GM18909 (cell line): Measurements from ENCODE around the gene ZNF3.

Experiments
- ATAC-seq: cut with Tn5 transposase; IDR thresholded peaks from one replicate; pipeline ENCODE4 v1.9.1; 2021; ENCODE audit warnings: mild to moderate bottlenecking; ENCODE audit not compliant: unreplicated experiment, poor library complexity

Gene ZNF3

DNA sequence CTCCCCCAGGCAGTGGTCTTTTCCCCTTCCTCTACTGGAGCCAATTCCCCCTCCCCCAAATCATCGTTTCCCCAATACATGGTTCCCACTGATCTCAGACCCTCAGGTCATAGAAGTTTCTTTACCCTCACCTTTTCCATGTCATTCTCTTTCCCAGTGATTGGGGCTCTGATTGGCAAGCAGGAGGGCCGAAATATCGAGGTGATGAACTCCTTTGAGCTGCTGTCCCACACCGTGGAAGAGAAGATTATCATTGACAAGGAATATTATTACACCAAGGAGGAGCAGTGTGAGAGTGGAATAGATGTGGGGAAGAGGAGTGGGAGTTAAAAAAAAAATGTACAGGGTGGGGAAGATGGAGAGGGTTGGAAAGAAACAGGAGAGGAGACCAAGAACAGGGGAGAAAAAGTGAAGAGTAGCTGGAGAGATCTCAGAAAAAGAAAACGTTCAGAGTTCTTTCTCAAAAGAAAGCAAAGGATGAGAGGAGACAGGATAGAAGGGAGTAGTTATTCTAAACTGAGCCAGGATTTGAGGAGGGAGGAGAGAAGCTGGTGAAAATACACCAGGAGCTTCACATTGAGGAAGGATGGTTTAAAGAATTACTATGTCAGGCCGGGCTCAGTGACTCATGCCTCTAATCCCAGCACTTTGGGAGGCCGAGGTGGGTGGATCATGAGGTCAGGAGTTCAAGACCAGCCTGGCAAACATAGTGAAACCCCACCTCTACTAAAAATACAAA lies 8.1 kb upstream of the ZNF3 start:
- no peak for ATAC-seq

- ATAC-seq: peak; percentile 58
Measured at GRCh38 chr7:100088621-100089457, 7.3 kb upstream of the ZNF3 start, which contains the start of gene COPS6. COPS6 (plus strand) TSS chr7:100088969; CDS start chr7:100088991, 22 bp downstream.

- peak; percentile 16 for ATAC-seq
Measured at GRCh38 chr7:100088095-100088620, 6.6 kb upstream of the ZNF3 start.

GRCh38 chr7:100087055-100087750 lies 5.7 kb upstream of the ZNF3 start:
- ATAC-seq: no peak

DNA sequence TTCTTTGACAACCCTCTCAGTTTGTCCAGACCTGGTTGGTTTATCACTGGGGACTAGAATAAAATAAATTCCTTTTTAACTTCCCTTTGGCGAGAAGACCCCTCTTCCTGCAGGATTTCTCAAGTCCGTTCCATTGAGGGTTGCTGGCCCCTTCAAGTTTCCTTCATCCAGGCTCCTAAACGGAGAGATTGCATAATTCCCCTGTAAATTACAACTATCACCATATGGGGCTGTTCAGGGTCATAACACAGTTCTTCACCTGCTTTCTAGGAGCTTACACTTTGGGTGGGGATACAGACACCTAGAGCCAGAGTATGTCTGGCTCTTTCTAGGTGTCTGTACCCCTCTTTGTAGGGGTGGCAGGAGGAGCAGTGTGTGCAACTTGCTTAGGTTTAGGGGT lies 4.0 kb upstream of the ZNF3 start:
- no peak for ATAC-seq

DNA sequence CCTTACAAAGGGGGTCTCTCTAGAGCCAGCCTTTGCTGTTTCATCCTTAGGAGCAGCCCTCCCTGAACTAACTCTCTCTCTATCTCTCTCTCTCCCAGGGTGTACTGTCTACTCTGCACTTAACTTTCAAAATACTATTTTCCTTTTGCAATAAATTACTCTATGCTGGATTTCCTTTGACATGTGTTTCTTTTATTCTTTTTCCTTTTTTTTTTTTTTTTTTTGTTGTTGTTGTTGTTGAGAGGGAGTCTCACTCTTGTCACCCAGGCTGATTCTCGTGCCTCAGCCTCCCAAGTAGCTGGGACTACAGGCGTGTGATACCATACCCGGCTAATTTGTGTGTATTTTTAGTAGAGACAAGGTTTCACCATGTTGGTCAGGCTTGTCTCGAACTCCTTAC lies 1.5 kb upstream of the ZNF3 start:
- no peak for ATAC-seq

DNA sequence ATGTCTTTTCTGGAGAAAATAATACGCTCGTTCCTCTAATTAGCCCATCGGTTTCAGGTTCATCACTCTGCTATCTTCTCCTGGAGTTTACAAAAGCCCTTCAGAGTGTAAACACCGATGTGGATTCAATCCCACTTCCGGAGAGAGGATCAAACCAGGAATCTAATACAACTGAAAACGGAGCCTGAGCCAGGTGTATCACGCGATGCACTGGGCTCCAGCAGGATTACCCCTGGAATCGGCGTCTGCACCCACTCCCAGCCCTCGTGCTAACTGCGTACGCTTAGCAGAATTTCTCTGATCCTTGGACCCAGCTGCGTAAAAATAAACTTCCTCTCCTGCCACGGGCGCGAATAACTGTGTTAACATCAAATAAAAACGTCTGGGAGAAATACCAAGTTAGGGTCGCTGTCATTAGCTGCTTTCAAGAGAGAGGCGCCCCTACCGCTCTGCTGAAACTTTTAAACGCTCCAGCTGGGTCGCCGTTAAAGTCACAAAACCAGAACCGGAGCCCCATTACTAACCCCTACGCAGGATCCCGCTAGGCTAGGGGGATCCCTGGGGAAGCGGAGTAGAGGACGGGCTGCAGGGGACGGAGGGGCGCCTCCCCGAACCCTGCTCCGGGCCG lies 502 bp downstream of the ZNF3 start:
- no peak for ATAC-seq

GRCh38 chr7:100079024-100079560 lies 2.4 kb downstream of the ZNF3 start:
- ATAC-seq: no peak

DNA sequence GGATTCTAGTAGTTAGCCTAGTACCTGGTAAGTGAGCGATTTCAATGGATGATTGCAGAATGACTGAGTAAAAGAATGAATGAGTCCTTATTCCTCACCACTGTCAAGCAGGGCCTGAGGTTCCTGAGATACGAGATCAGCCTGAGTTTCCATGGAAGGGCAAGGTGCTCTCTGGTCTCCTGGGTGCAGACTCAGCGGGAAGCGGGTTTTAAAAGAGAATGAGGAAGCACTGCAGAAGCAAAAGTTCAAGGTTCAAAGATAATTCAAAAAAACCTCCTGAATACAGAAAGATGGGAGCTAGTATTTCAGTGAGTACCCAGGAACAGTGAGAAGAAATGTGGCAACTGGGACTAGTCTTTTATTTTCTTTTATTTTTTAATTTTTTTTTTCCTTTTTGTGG lies 4.3 kb downstream of the ZNF3 start:
- no peak for ATAC-seq

DNA sequence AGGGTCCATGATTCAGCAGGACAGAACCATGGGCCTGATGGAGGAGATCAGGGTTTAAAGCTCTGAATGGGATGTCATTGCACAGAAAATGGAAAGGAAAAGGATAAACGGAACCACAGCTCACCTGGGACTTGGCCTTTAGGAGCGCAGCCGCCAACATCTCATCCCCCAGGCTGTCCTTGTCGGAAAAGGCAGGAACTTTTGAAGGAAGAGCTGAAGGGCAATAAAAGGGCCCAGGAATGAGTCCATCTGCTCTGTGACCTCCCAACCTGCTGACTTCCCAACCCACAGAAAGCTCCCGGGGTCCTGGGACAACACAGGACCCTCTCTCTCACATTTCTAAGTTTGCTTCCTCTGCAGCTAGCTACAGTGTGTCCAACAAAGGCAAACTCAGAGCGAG lies 6.1 kb downstream of the ZNF3 start:
- ATAC-seq: no peak

- ATAC-seq: no peak
Measured at GRCh38 chr7:100074841-100075240, 6.7 kb downstream of the ZNF3 start.

DNA sequence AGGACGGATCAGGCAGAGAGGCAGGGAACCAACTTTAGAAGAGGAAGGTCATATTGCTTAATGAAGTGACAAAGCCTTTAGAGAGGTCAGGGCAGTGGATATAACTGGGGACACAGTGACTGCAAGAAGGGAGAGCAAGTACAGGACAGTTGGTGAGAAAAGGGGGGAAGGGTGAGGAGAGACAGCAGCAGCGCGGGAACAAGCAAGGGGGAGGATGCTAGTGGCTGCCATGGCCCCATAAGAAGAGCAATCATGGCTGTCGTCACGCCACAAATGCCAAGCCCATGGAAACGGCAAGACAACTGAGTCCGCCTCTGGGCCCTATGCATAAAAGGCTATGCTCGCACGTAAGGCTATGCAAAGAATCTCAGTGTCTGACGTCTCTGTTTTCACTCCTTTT lies 9.1 kb downstream of the ZNF3 start:
- no peak for ATAC-seq

- no peak for ATAC-seq
Measured at GRCh38 chr7:100071018-100071723, 10.4 kb downstream of the ZNF3 start.

DNA sequence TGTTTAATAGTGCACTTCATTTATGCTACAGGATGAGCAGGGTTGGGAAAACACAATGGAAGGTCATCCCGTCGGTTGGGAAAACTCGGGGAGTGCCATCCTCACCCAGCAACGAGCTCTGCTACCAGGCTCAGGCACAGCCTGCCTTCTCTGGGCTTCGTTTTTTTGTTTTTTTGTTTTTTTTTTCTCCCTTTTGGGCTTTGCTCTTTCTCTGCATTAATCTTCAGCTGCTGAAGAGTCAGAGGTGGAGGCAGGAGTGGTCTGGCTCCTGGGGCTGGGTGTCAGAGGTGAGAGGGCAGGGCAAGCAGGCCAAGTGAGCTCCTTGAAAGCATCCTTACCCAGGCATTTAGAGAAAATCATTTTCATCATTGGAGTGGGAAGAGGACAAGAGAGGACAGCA lies 11.5 kb downstream of the ZNF3 start:
- no peak for ATAC-seq

GRCh38 chr7:100066953-100067352 lies 14.6 kb downstream of the ZNF3 start:
- ATAC-seq: no peak

GRCh38 chr7:100065452-100066186 lies 15.9 kb downstream of the ZNF3 start:
- ATAC-seq: no peak

DNA sequence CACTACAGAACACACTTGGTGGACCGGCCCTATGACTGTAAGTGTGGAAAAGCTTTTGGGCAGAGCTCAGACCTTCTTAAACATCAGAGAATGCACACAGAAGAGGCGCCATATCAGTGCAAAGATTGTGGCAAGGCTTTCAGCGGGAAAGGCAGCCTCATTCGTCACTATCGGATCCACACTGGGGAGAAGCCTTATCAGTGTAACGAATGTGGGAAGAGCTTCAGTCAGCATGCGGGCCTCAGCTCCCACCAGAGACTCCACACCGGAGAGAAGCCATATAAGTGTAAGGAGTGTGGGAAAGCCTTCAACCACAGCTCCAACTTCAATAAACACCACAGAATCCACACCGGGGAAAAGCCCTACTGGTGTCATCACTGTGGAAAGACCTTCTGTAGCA lies 17.4 kb downstream of the ZNF3 start:
- ATAC-seq: no peak

DNA sequence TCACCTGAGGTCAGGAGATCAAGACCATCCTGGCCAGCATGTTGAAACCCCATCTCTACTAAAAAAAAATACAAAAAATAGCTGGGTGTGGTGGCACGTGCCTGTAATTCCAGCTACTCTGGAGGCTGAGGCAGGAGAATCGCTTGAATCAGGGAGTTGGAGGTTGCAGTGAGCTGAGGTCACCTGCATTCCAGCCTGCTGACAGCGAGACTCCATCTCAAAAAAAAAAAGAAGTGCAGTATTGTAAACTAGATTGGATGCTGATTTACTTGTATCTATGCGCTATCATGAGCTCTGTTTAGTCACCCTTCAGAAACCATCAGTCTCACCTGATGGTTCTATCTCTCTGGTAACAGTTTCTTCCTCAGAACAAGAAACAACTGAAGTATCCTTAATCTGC lies 18.1 kb downstream of the ZNF3 start:
- no peak for ATAC-seq
